Endothelial cell of umbilical vein (primary cell): ENCODE results near the gene GPR26. TPM values are rescaled to one million over a fixed set of nuclear protein-coding genes. Genes with fewer than 3 reads are reported as not detected.

Experiments
- BruUV-seq: library from RNA; stranded (reverse); fragments of 400-500 nt; replicated peaks from 2 replicates; lab custom pipeline; 2021; lab: Mats Ljungman, UMichigan
- CTCF ChIA-PET: fragments of 300-600, 350-600 bp; sonication (Branson Sonifier 250); formaldehyde crosslinking; loops from one replicate; lab custom pipeline; 2021; ENCODE audit warnings: antibody characterized with exemption, inconsistent platforms; lab: Charles Lee
- POLR2A ChIA-PET: fragments of 300-600, 350-600 bp; sonication (Branson Sonifier 250); formaldehyde crosslinking; loops from one replicate; lab custom pipeline; 2021; ENCODE audit warnings: antibody characterized with exemption, inconsistent platforms; lab: Charles Lee
- DNase-seq: peaks from one replicate; pipeline ENCODE4 v3.0.0-alpha.2; 2011; ENCODE audit warnings: low read depth, low spot score
- FAIRE-seq: peaks from 2 replicates; lab custom pipeline; 2011; peaks lifted over from hg19 to GRCh38; lab: Jason Lieb, UNC
- H2AFZ ChIP-seq: 2 replicates; pipeline ENCODE4 v1.6.0; 2012; ENCODE audit warnings: low read depth, low read length, control low read depth, inconsistent platforms
- H3K27ac ChIP-seq: 2 replicates; pipeline ENCODE4 v1.5.1; 2011; ENCODE audit warnings: low read depth, mild to moderate bottlenecking, control low read depth, low read length, moderate library complexity; ENCODE audit not compliant: insufficient read depth
- H3K27me3 ChIP-seq, 2 experiments: 2 replicates each; pipeline versions ENCODE4 v1.6.0 to v1.6.1; 2011; ENCODE audit warnings: low read length in 2 of 2, mixed read lengths in 1 of 2; ENCODE audit not compliant: control insufficient read depth in 2 of 2, insufficient read depth in 2 of 2
- H3K36me3 ChIP-seq, 2 experiments: 2 replicates in 1 of 2; 3 replicates in 1 of 2; pipeline ENCODE4 v1.5.1; 2011; ENCODE audit warnings: low read length in 2 of 2, mild to moderate bottlenecking in 1 of 2, moderate library complexity in 1 of 2; ENCODE audit not compliant: control insufficient read depth in 2 of 2, insufficient read depth in 2 of 2; ENCODE audit errors: extremely low read depth in 1 of 2
- H3K4me1 ChIP-seq: 3 replicates; pipeline ENCODE4 v1.5.1; 2011; ENCODE audit warnings: mild to moderate bottlenecking, low read length; ENCODE audit not compliant: control insufficient read depth, insufficient read depth; ENCODE audit errors: extremely low read depth
- H3K4me2 ChIP-seq: 2 replicates; pipeline ENCODE4 v1.6.1; 2011; ENCODE audit warnings: low read length, control low read depth, mixed read lengths; ENCODE audit not compliant: insufficient read depth
- H3K4me3 ChIP-seq, 3 experiments: fragments of 200-600 bp in 1 of 3; sonication (generic), shearing (Covaris generic) in 1 of 3; replicated peaks in 1 of 3; 2 replicates each; pipeline ENCODE4 v1.5.1; 2011 to 2016; ENCODE audit warnings: control low read depth in 3 of 3, low read length in 3 of 3, mild to moderate bottlenecking in 2 of 3, inconsistent platforms in 1 of 3, low read depth in 1 of 3, moderate library complexity in 1 of 3; ENCODE audit not compliant: insufficient read depth in 1 of 3
- H3K79me2 ChIP-seq: 2 replicates; pipeline ENCODE4 v1.6.0; 2012; ENCODE audit warnings: low read length, inconsistent platforms; ENCODE audit not compliant: control insufficient read depth, insufficient read depth
- H3K9ac ChIP-seq: replicated peaks from 2 replicates; pipeline ENCODE3; 2011; ENCODE audit warnings: low read length, control low read depth; ENCODE audit not compliant: insufficient read depth; ENCODE audit errors: extremely low read depth
- H3K9me1 ChIP-seq: replicated peaks from 3 replicates; pipeline ENCODE4 v1.6.0; 2011; ENCODE audit warnings: mild to moderate bottlenecking, low read length; ENCODE audit not compliant: control insufficient read depth, insufficient read depth; ENCODE audit errors: extremely low read depth
- H3K9me3 ChIP-seq: replicated peaks from 2 replicates; pipeline ENCODE4 v1.5.1; 2012; ENCODE audit warnings: low read length, inconsistent platforms; ENCODE audit not compliant: control insufficient read depth, insufficient read depth
- H4K20me1 ChIP-seq: replicated peaks from 2 replicates; pipeline ENCODE3; 2011; ENCODE audit warnings: mild to moderate bottlenecking, low read length; ENCODE audit not compliant: control insufficient read depth, insufficient read depth; ENCODE audit errors: extremely low read depth
- CTCF ChIP-seq, 2 donors: IDR thresholded peaks; 1 replicate in 1 of 2; 2 replicates in 1 of 2; pipeline ENCODE4 v1.5.1; 2011; ENCODE audit warnings: low read length in 2 of 2, mild to moderate bottlenecking in 2 of 2, moderate library complexity in 2 of 2, control low read depth in 1 of 2, inconsistent platforms in 1 of 2, low read depth in 1 of 2; ENCODE audit not compliant: insufficient read depth in 1 of 2; ENCODE audit errors: extremely low read depth in 1 of 2
- EZH2 ChIP-seq: IDR thresholded peaks from 2 replicates; pipeline ENCODE4 v1.6.1; 2012; ENCODE audit warnings: borderline replicate concordance, low read depth, mild to moderate bottlenecking, moderate library complexity, low read length, inconsistent platforms; ENCODE audit not compliant: severe bottlenecking
- FOS ChIP-seq: IDR thresholded peaks from 2 replicates; pipeline ENCODE4 v1.6.1; 2011; ENCODE audit warnings: mild to moderate bottlenecking, low read length, moderate library complexity, borderline replicate concordance; ENCODE audit not compliant: insufficient read depth
- GATA2 ChIP-seq: IDR thresholded peaks from 2 replicates; pipeline ENCODE4 v1.7.0; 2011; ENCODE audit warnings: low read depth, mild to moderate bottlenecking, moderate library complexity, mixed read lengths, low read length; ENCODE audit not compliant: insufficient read length, insufficient read depth
- JUN ChIP-seq: IDR thresholded peaks from 2 replicates; pipeline ENCODE4 v1.6.1; 2011; ENCODE audit warnings: borderline replicate concordance, low read depth; ENCODE audit not compliant: insufficient read length, insufficient read depth
- MYC ChIP-seq: IDR thresholded peaks from one replicate; pipeline ENCODE4 v1.6.1; 2011; ENCODE audit warnings: mild to moderate bottlenecking, low read depth, low read length
- POLR2A ChIP-seq: IDR thresholded peaks from 2 replicates; pipeline ENCODE4 v1.6.1; 2012; ENCODE audit warnings: low read depth, mild to moderate bottlenecking, control low read depth, low read length
- POLR2AphosphoS5 ChIP-seq: IDR thresholded peaks from 2 replicates; pipeline ENCODE4 v1.6.1; 2012; ENCODE audit warnings: low read depth, mild to moderate bottlenecking, control low read depth, low read length, moderate library complexity; ENCODE audit not compliant: insufficient read depth
- dilution Hi-C: fragments of 300-500 bp; cut with MboI; formaldehyde crosslinking; loops from one replicate; pipeline ENCODE4 v1.15.0; 2019; ENCODE audit warnings: low sequenced_read_pairs; ENCODE audit not compliant: extremely low pct_ligation_motif_present
- intact Hi-C: fragments of 100-400 bp; cut with micrococcal nuclease; formaldehyde crosslinking; loops from one replicate; pipeline ENCODE4 v1.10.0; 2022
- polyA plus RNA-seq, 4 experiments: library from polyadenylated mRNA; depleted of rRNA in 3 of 4; stranded (reverse) in 3 of 4; unstranded in 1 of 4; fragments of >200 nt; gene quantifications; 2 replicates each; pipeline versions ENCODE4 v1.2.1 to v1.2.3, GENCODE V29; 2011 to 2012; ENCODE audit warnings: missing spikeins in 1 of 4
- total RNA-seq: library from RNA; stranded (reverse); gene quantifications from 2 replicates; pipeline ENCODE4 v1.2.3, GENCODE V29; 2021

Gene GPR26
- total and polyA plus RNA-seq, 2 donors (not counting 3 experiments of a cell fraction or from before 2014, with no cell fraction given) = not detected

- H3K9me3 ChIP-seq = no peaks in the 10 kb centered on the region
Observed at GRCh38 chr10:123622381-123622780, 43.8 kb upstream of the GPR26 start.

More at GRCh38 chr10:123622381-123622780, 43.8 kb upstream of the GPR26 start:
- Histone ChIP-seq H3K36me3 (no peaks in the 10 kb centered on the region), H4K20me1 (no peaks in the 10 kb centered on the region), H3K79me2 (no peaks in the 10 kb centered on the region), H2AFZ (no peak overlapping the region), H3K27me3 (no peaks in the 10 kb centered on the region), H3K4me2 (no peak overlapping the region), H3K27ac (no peak overlapping the region), H3K4me1 (no peaks in the 10 kb centered on the region), H3K9me1 (no peaks in the 10 kb centered on the region), H3K9ac (no peak overlapping the region), H3K4me3 (no peak overlapping the region)
- FAIRE-seq (no peak), DNase-seq (no peak)
- BruUV-seq = no TSS peak
- TF ChIP-seq POLR2A (no peak), EZH2 (no peak), FOS (no peak), GATA2 (no peak), MYC (no peak), CTCF (IDR thresholded peaks at IDR 0.05; ENCODE audit: extremely low read depth in 1 of 2, insufficient read depth in 1 of 2, low read depth in 1 of 2, low read length in 2 of 2) (no peak), POLR2AphosphoS5 (no peak), JUN (no peak)
- POLR2A ChIA-PET = no interaction called here
- CTCF ChIA-PET = no interaction called here
- dilution Hi-C loops = no loop called here
- intact Hi-C loops = no loop called here
